Lower leg skin (tissue), 4 donors: ENCODE measurements around the gene CTNNA2. TPM values are rescaled to one million over a fixed set of nuclear protein-coding genes. Genes with fewer than 3 reads are reported as not detected.
"Not testable (repeated sequence)": the region's sequence is repeated elsewhere in the genome, so short reads cannot be mapped to it uniquely, and the experiment has no call there.

Source experiments
- DNase-seq, 2 donors: peaks; one replicate each; pipeline ENCODE4 v3.0.0-alpha.2; 2019; ENCODE audit warnings: low spot score in 2 of 2
- H3K4me3 ChIP-seq: fragments of 200-600 bp; sonication (generic); 2 replicates; pipeline ENCODE4 v1.5.1; 2017; ENCODE audit warnings: mild to moderate bottlenecking, low read depth; ENCODE audit not compliant: poor library complexity, severe bottlenecking
- CTCF ChIP-seq, 3 donors: fragments of 450-650 bp; IDR thresholded peaks; one replicate each; pipeline ENCODE4 v1.5.1; 2016; ENCODE audit warnings: antibody characterized with exemption in 3 of 3, mild to moderate bottlenecking in 3 of 3, moderate library complexity in 2 of 3
- POLR2A ChIP-seq, 2 donors: fragments of 450-650 bp; IDR thresholded peaks; one replicate each; pipeline ENCODE4 v1.6.1; 2016 to 2017; ENCODE audit warnings: antibody characterized with exemption in 2 of 2, mild to moderate bottlenecking in 1 of 2, moderate library complexity in 1 of 2
- WGBS, 2 donors: methylation state at CpG; one replicate each; pipeline ENCODE4 v1.1.5; 2018; 5-methylcytosine and 5-hydroxymethylcytosine counted together
- intact Hi-C: fragments of 100-400 bp; cut with DNase I; formaldehyde crosslinking; loops from one replicate; pipeline ENCODE4 v1.15.0; 2023; ENCODE audit warnings: low total_unique reads
- total RNA-seq, 4 donors: library from RNA; depleted of rRNA; stranded (reverse); fragments of >200 nt; gene quantifications; one replicate each; pipeline ENCODE4 v1.1.0, GENCODE V29; 2016

Gene CTNNA2
- total RNA-seq, 4 donors from 2014 or later = not detected

DNA sequence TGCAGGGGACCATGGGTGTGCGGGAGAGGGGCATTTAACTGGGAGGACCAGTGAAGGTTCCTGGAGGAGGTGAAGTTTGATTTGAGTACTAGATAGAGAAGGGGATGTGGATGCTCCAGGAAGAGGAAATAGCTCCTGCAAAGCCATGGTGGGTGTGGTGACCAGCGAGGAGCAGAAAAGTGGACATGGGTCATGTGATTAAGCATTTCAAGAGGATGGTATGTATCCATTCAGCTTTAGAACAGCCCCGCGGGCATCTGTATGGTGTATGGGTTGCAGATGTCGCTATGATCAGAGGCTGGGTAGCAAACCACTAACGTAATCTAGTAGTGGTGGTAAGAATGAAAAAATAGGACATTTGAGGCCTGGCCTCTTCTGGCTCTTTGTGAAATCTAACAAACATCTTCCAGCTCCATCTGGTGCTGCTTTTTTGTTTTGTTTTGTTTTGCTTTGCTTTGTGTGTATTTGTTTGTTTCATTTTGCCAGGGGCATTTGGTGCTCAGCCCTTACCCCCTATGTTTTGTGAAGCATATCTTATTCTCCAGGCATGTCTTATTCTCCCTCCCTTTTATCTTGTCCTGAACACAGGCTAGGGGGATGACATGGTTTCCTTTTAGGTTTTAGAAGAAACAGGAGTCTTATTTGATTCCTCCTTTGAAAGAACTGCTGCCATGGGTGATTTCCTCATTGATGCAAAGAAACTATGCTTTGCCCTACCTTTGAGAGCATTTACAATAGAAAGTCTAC is 565.6 kb downstream of the CTNNA2 start:
- no peak for DNase-seq
- WGBS, 2 donors = 77 to 79% methylated on average over 6 of the region's 6 CpGs
- intact Hi-C loops = no loop called here
- H3K4me3 ChIP-seq = no peak overlapping the region
- TF ChIP-seq POLR2A (IDR thresholded peaks at IDR 0.05) = no peak

- no peak for TF ChIP-seq POLR2A (IDR thresholded peaks at IDR 0.05)
- TF ChIP-seq CTCF (IDR thresholded peaks at IDR 0.05) = no peak
- DNase-seq = no peak
- no peak overlapping the region for H3K4me3 ChIP-seq
- intact Hi-C loops = no loop called here
- 15 to 17% methylated on average over 9 of the region's 9 CpGs for WGBS, 2 donors
Observed at GRCh38 chr2:80080957-80081356, 568.1 kb downstream of the CTNNA2 start.

DNA sequence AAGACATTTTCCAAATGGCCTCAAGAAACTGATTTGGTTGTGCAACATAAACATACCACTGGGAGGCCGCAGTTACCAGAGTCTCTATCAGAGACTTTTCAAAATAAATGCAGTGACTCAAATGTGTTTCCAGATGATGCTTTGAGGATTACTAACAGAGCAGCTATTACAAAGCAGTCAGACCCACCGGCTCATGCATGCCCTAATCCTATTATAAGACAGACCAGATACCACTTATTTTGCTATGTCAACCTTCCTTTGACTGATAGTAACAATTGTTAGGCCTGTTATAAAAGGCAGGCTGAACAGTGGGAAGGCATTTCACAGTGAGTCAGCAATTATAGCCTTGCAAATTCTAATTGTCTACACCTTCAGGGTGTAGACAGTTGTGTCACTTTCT is 574.0 kb downstream of the CTNNA2 start:
- no peak for TF ChIP-seq POLR2A (IDR thresholded peaks at IDR 0.05)
- TF ChIP-seq CTCF (IDR thresholded peaks at IDR 0.05) = no peak
- H3K4me3 ChIP-seq = no peak overlapping the region
- no peak for DNase-seq
- intact Hi-C loops = no loop called here
- WGBS, 2 donors = 60 to 76% methylated on average over 2 of the region's 2 CpGs

- no peak for TF ChIP-seq POLR2A (IDR thresholded peaks at IDR 0.05)
- no peak for TF ChIP-seq CTCF (IDR thresholded peaks at IDR 0.05)
- DNase-seq = no peak
- intact Hi-C loops = no loop called here
- no peak overlapping the region for H3K4me3 ChIP-seq
- whole genome bisulfite sequencing, 2 donors = 54 to 57% methylated on average over 4 of the region's 4 CpGs
Observed at GRCh38 chr2:80091237-80091636, 578.4 kb downstream of the CTNNA2 start.

DNA sequence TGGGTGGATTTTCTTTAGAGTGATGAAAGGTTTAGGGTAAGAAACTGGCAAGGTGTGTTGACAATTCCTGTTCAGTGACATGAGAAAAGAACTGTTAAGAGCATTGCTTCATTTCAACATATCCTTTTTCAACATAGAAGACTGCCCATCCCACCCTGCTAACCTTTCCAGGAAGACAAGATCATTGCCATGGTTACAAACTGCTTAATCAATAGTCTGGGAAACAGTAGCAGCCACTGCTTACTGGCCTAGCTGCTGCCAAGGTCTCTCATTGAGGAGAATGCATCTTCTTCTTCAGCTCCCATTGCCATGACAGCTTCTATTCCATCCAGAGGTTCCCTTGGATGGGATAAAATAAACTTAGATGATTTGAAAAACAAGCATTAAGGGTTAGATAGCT is 579.6 kb downstream of the CTNNA2 start:
- intact Hi-C loops = no loop called here
- no peak for DNase-seq
- no peak for TF ChIP-seq CTCF (IDR thresholded peaks at IDR 0.05)
- no peak for TF ChIP-seq POLR2A (IDR thresholded peaks at IDR 0.05)
- no peak overlapping the region for H3K4me3 ChIP-seq

DNA sequence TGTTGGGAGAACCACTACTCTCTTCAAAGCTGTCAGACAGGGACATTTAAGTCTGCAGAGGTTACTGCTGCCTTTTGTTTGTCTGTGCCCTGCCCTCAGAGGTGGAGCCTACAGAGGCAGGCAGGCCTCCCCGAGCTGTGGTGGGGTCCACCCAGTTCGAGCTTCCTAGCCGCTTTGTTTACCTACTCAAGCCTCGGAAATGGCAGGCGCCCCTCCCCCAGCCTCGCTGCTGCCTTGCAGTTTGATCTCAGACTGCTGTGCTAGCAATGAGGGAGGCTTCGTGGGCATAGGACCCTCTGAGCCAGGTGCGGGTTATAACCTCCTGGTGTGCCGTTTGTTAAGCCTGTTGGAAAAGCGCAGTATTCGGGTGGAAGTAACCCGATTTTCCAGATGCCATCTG is 585.7 kb downstream of the CTNNA2 start:
- H3K4me3 ChIP-seq, intact Hi-C loops, DNase-seq: not testable (repeated sequence)
- WGBS, 2 donors = 86 to 88% methylated on average over 12 of the region's 12 CpGs

GRCh38 chr2:80102026-80102425 is 589.2 kb downstream of the CTNNA2 start:
- no peak for DNase-seq
- 58 to 79% methylated on average over 1 of the region's 1 CpG for WGBS, 2 donors
- intact Hi-C loops = no loop called here
- no peak overlapping the region for H3K4me3 ChIP-seq
- TF ChIP-seq POLR2A (IDR thresholded peaks at IDR 0.05) (no peak), CTCF (IDR thresholded peaks at IDR 0.05) (no peak)
